Small intestine (tissue), 7 donors: Measurements from ENCODE around the gene ACADSB. TPM values are rescaled to one million over a fixed set of nuclear protein-coding genes. Genes with fewer than 3 reads are reported as not detected.

Experiments
- DNase-seq, 2 donors: peaks; one replicate each; pipeline versions ENCODE4 v3.0.0 to v3.0.0-alpha.2; 2013
- FAIRE-seq: peaks from 2 replicates; lab custom pipeline; 2012; peaks lifted over from hg19 to GRCh38; lab: Jason Lieb, UNC
- H3K27ac ChIP-seq, 3 donors: one replicate each; pipeline ENCODE4 v1.5.1; 2013; ENCODE audit warnings: low read length in 2 of 3, mild to moderate bottlenecking in 2 of 3, control low read depth in 1 of 3, inconsistent platforms in 1 of 3, low read depth in 1 of 3, moderate library complexity in 1 of 3
- H3K27me3 ChIP-seq, 3 donors: one replicate each; pipeline ENCODE4 v1.6.1; 2013; ENCODE audit warnings: low read length in 3 of 3, inconsistent platforms in 1 of 3; ENCODE audit not compliant: control insufficient read depth in 3 of 3, insufficient read depth in 3 of 3
- H3K36me3 ChIP-seq, 3 donors: one replicate each; pipeline ENCODE4 v1.6.1; 2013; ENCODE audit warnings: low read length in 3 of 3, inconsistent platforms in 1 of 3, low read depth in 1 of 3, mild to moderate bottlenecking in 1 of 3, moderate library complexity in 1 of 3; ENCODE audit not compliant: control insufficient read depth in 3 of 3, insufficient read depth in 2 of 3
- H3K4me1 ChIP-seq, 3 donors: one replicate each; pipeline ENCODE4 v1.6.1; 2013; ENCODE audit warnings: low read length in 2 of 3, inconsistent platforms in 1 of 3, low read depth in 1 of 3, mild to moderate bottlenecking in 1 of 3, moderate library complexity in 1 of 3; ENCODE audit not compliant: control insufficient read depth in 3 of 3, insufficient read depth in 2 of 3
- H3K4me3 ChIP-seq, 3 donors: one replicate each; pipeline ENCODE4 v1.5.1; 2013; ENCODE audit warnings: low read length in 3 of 3, control low read depth in 1 of 3, inconsistent platforms in 1 of 3, low read depth in 1 of 3, mild to moderate bottlenecking in 1 of 3, moderate library complexity in 1 of 3
- H3K9me3 ChIP-seq, 2 donors: one replicate each; pipeline ENCODE4 v1.6.1; 2013; ENCODE audit warnings: low read depth in 1 of 2, low read length in 1 of 2; ENCODE audit not compliant: control insufficient read depth in 2 of 2, insufficient read depth in 1 of 2
- WGBS, 3 donors: extraction: QIAGEN DNeasy Blood & Tissue Kit; methylation state at CpG; one replicate each; pipeline ENCODE4 v1.1.7; 2013; 5-methylcytosine and 5-hydroxymethylcytosine counted together
- polyA plus RNA-seq, 4 donors: library from polyadenylated mRNA; stranded (reverse) in 3 of 4; unstranded in 1 of 4; fragments of 200-250 nt in 3 of 4; fragments of 120-200 nt in 1 of 4; gene quantifications; one replicate each; pipeline versions ENCODE4 v1.2.1 to v1.2.3, GENCODE V29; 2013
- donor health status: healthy with polysubstance abuse.
- donor health status: control.
- donor health status: control.
- donor health status: Bipolar disorder and iron deficiency.
- donor health status: healthy.

Gene ACADSB
- polyA plus RNA-seq, 4 donors: 7.7 to 26.4 (median 13.5) TPM

- FAIRE-seq: no peak
- Histone ChIP-seq H3K4me3 (peak overlapping the region in 1 of 3 donors; percentile 70), H3K27ac (peak overlapping the region in 1 of 3 donors; percentile 47), H3K9me3 (no peaks in the 10 kb centered on the region), H3K36me3 (peaks cover 0 to 5% (median 2%) of the 10 kb centered on the region in 3 donors), H3K27me3 (no peaks in the 10 kb centered on the region), H3K4me1 (peaks cover 0 to 10% (median 0%) of the 10 kb centered on the region in 3 donors)
- peak in 1 of 2 donors; percentile 21 for DNase-seq
- 22 to 31% (median 30%) methylated on average over 4 of the region's 4 CpGs for WGBS, 3 donors
Measured at GRCh38 chr10:122981066-122981464, 27.7 kb upstream of the ACADSB start.

DNA sequence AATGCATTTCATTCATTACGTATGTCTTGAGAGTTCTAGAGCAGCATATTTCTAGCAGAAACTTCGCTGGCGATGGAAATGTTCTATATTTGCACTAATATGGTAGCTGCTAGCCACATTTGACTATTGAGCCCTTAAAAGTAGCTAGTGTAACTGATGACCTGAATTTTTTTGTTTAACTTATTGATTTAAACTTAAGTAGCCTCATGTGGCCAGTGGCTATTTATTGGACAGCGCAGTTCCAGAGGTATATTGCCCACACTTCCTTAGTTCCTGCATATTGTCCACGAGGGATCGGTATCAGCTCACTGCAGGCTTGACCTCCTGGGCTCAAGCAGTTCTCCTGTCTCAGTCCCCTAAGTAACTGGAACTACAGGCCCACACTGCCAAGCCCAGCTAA lies 24.9 kb upstream of the ACADSB start:
- peaks cover 0 to 10% (median 0%) of the 10 kb centered on the region in 3 donors for H3K4me1 ChIP-seq
- H3K4me3 ChIP-seq: no peak overlapping the region
- FAIRE-seq (no peak), DNase-seq (no peak)
- peaks cover 0 to 5% (median 4%) of the 10 kb centered on the region in 3 donors for H3K36me3 ChIP-seq
- no peaks in the 10 kb centered on the region for H3K9me3 ChIP-seq
- 93 to 95% (median 95%) methylated on average over 6 of the region's 6 CpGs for WGBS, 3 donors
- no peaks in the 10 kb centered on the region for H3K27me3 ChIP-seq
- H3K27ac ChIP-seq: no peak overlapping the region

DNA sequence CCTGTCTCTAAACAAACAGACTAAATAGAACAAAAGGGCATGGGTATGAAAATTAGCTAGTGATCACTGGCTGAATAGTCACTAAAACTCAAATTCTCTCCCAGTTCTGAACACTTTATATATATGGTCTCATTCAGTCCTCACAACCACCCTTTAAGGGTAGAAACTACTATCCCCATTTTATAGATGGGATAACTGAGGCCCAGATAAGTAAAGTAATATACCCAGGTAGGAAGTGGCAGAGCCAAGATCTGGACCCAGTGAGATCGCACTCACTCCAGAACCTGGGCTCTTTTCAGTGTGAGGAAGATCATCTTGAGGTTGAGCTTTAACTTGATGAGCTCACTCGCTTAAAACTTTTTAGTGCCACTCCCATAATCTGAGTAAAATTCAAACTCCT lies 24.1 kb upstream of the ACADSB start:
- Histone ChIP-seq H3K27me3 (no peaks in the 10 kb centered on the region), H3K36me3 (peaks cover 0 to 5% (median 4%) of the 10 kb centered on the region in 3 donors), H3K4me1 (peaks cover 0 to 8% (median 0%) of the 10 kb centered on the region in 3 donors), H3K4me3 (no peak overlapping the region), H3K27ac (no peak overlapping the region), H3K9me3 (no peaks in the 10 kb centered on the region)
- no peak for DNase-seq
- FAIRE-seq: no peak
- 97 to 99% (median 98%) methylated on average over 2 of the region's 2 CpGs for WGBS, 3 donors

- H3K4me3 ChIP-seq: no peak overlapping the region
- H3K4me1 ChIP-seq: no peaks in the 10 kb centered on the region
- H3K36me3 ChIP-seq: peaks cover 0 to 5% (median 4%) of the 10 kb centered on the region in 3 donors
- WGBS, 3 donors: 89 to 93% (median 92%) methylated on average over 6 of the region's 6 CpGs
- DNase-seq (no peak), FAIRE-seq (no peak)
- no peak overlapping the region for H3K27ac ChIP-seq
- H3K9me3 ChIP-seq: no peaks in the 10 kb centered on the region
- no peaks in the 10 kb centered on the region for H3K27me3 ChIP-seq
Measured at GRCh38 chr10:122986335-122986734, 22.5 kb upstream of the ACADSB start.

GRCh38 chr10:122988501-122988900 lies 20.3 kb upstream of the ACADSB start:
- H3K27me3 ChIP-seq: no peaks in the 10 kb centered on the region
- no peak overlapping the region for H3K27ac ChIP-seq
- 76 to 94% (median 78%) methylated on average over 2 of the region's 2 CpGs for WGBS, 3 donors
- H3K36me3 ChIP-seq: peaks cover 0 to 5% (median 4%) of the 10 kb centered on the region in 3 donors
- H3K4me3 ChIP-seq: no peak overlapping the region
- no peaks in the 10 kb centered on the region for H3K4me1 ChIP-seq
- no peaks in the 10 kb centered on the region for H3K9me3 ChIP-seq
- no peak for DNase-seq
- no peak for FAIRE-seq

GRCh38 chr10:122990278-122990677 lies 18.5 kb upstream of the ACADSB start:
- Histone ChIP-seq H3K36me3 (peaks cover 7 to 8% (median 7%) of the 10 kb centered on the region in 3 donors), H3K27ac (no peak overlapping the region), H3K27me3 (no peaks in the 10 kb centered on the region), H3K9me3 (no peaks in the 10 kb centered on the region), H3K4me1 (no peaks in the 10 kb centered on the region), H3K4me3 (no peak overlapping the region)
- DNase-seq: no peak
- no peak for FAIRE-seq
- 61 to 80% (median 75%) methylated on average over 5 of the region's 5 CpGs for WGBS, 3 donors

DNA sequence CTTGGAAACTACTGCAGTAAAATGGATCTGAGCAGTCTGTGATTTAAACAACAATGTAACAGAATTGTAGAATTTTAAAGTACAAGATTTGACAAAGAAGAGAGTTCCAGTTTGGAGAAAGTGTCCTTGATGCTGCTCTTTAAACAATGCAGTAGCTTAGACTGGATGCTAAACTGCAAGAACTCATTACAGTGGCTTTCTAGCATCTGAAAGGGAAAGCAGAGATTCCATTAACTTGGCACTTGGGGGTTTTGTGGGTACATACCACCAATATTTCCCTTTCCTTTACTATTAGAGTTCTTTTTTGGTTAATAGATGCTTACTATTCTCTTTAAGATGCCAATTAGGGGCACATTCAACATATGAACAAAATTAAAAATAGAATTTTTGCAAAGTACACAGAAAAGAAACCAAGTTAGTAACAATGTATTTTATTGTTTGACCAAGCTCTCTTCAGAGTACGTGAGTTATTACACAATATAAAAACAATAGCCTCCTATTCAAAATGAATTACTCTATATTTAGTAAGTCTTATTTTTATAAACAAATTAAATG lies 16.7 kb upstream of the ACADSB start:
- H3K27me3 ChIP-seq: no peaks in the 10 kb centered on the region
- no peak overlapping the region for H3K4me3 ChIP-seq
- 78 to 91% (median 84%) methylated on average over 1 of the region's 1 CpG for WGBS, 3 donors
- H3K27ac ChIP-seq: no peak overlapping the region
- DNase-seq (no peak), FAIRE-seq (no peak)
- peaks cover 7 to 11% (median 8%) of the 10 kb centered on the region in 3 donors for H3K36me3 ChIP-seq
- H3K9me3 ChIP-seq: no peaks in the 10 kb centered on the region
- no peaks in the 10 kb centered on the region for H3K4me1 ChIP-seq

GRCh38 chr10:122993797-122994336 lies 14.9 kb upstream of the ACADSB start:
- Histone ChIP-seq H3K4me1 (no peaks in the 10 kb centered on the region), H3K27me3 (no peaks in the 10 kb centered on the region), H3K27ac (no peak overlapping the region), H3K36me3 (peaks cover 11 to 13% (median 11%) of the 10 kb centered on the region in 3 donors), H3K9me3 (no peaks in the 10 kb centered on the region), H3K4me3 (no peak overlapping the region)
- no peak for FAIRE-seq
- DNase-seq: no peak
- WGBS, 3 donors: 96 to 97% (median 96%) methylated on average over 6 of the region's 6 CpGs
